OCI-LY3 (cell line): ENCODE data around the gene ATP9A.

Source experiments
- CTCF ChIP-seq: fragments of 200-600, 300-600 bp; sonication (generic); IDR thresholded peaks from 2 replicates; pipeline ENCODE4 v1.5.1; 2014; ENCODE audit warnings: antibody characterized with exemption, low read length, low read depth
- EZH2phosphoT487 ChIP-seq: fragments of 200-600 bp; shearing (Covaris generic); IDR thresholded peaks from 2 replicates; pipeline ENCODE4 v1.6.1; 2018; ENCODE audit warnings: antibody characterized with exemption, mixed run types, low read depth

- TF ChIP-seq CTCF: no peak
- TF ChIP-seq EZH2phosphoT487: no peak
Measured at GRCh38 chr20:51562027-51562331, 206.2 kb downstream of the ATP9A start.
